K562 (cell line): ENCODE data around the gene XYLB. TPM values are rescaled to one million over a fixed set of nuclear protein-coding genes. Genes with fewer than 3 reads are reported as not detected.

Experiments
- BCOR ChIP-seq: fragments of 450-650 bp; IDR thresholded peaks from 2 replicates; pipeline ENCODE4 v1.6.1; 2016
- CHD1 ChIP-seq: fragments of 200-600 bp; sonication (generic); IDR thresholded peaks from one replicate; pipeline ENCODE4 v1.6.1; 2012; ENCODE audit warnings: mild to moderate bottlenecking, moderate library complexity, low read length, inconsistent platforms
- CXXC5 ChIP-seq: fragments of 250-450 bp; sonication (Bioruptor Pico); IDR thresholded peaks from 2 replicates; pipeline ENCODE4 v1.8.0; 2022; ENCODE audit warnings: inconsistent platforms, mild to moderate bottlenecking, moderate library complexity
- ESRRB ChIP-seq: fragments of 250-450 bp; sonication (Bioruptor Pico); IDR thresholded peaks from 2 replicates; pipeline ENCODE4 v1.5.0; 2020; ENCODE audit warnings: mild to moderate bottlenecking, moderate library complexity, borderline replicate concordance
- IFI16 ChIP-seq: fragments of 250-450 bp; sonication (Bioruptor Pico); IDR thresholded peaks from 2 replicates; pipeline ENCODE4 v2.1.2; 2022; ENCODE audit warnings: mild to moderate bottlenecking, inconsistent platforms
- ILK ChIP-seq: fragments of 450-650 bp; IDR thresholded peaks from 2 replicates; pipeline ENCODE4 v1.6.1; 2016; ENCODE audit warnings: missing genetic modification characterization, low read depth, mild to moderate bottlenecking, missing compliant biosample characterization, moderate library complexity, borderline replicate concordance
- KLF1 ChIP-seq: fragments of 450-650 bp; IDR thresholded peaks from 2 replicates; pipeline ENCODE4 v1.6.1; 2016; ENCODE audit warnings: missing genetic modification characterization, missing compliant biosample characterization
- NFXL1 ChIP-seq: fragments of 450-650 bp; formaldehyde crosslinking; IDR thresholded peaks from 2 replicates; pipeline ENCODE4 v1.4.0; 2021; ENCODE audit warnings: mild to moderate bottlenecking
- NR3C1 ChIP-seq: sonication (generic); formaldehyde crosslinking; IDR thresholded peaks from 2 replicates; pipeline ENCODE4 v1.8.1; 2022; ENCODE audit warnings: missing genetic modification reagents
- NUFIP1 ChIP-seq: fragments of 450-650 bp; IDR thresholded peaks from 2 replicates; pipeline ENCODE4 v1.6.1; 2018; ENCODE audit not compliant: partially characterized antibody
- POLR2AphosphoS2 ChIP-seq: IDR thresholded peaks from 2 replicates; pipeline ENCODE4 v1.6.1; 2012; ENCODE audit warnings: low read length, improper control_type of control experiment
- POLR3A ChIP-seq: IDR thresholded peaks from 2 replicates; pipeline ENCODE4 v1.6.1; 2011; ENCODE audit warnings: borderline replicate concordance, mild to moderate bottlenecking, moderate library complexity; ENCODE audit not compliant: insufficient read length, insufficient read depth; ENCODE audit errors: extremely low read depth
- RBFOX2 ChIP-seq: fragments of 200-400 bp; formaldehyde crosslinking; IDR thresholded peaks from 2 replicates; pipeline ENCODE4 v1.6.1; 2017; ENCODE audit warnings: low read depth, mild to moderate bottlenecking, low read length, moderate library complexity
- SMARCC2 ChIP-seq: fragments of 450-650 bp; IDR thresholded peaks from 2 replicates; pipeline ENCODE4 v1.6.1; 2017; ENCODE audit warnings: antibody characterized with exemption, moderate library complexity, mild to moderate bottlenecking, low read depth
- ZBTB7A ChIP-seq: IDR thresholded peaks from 2 replicates; pipeline ENCODE4 v1.6.1; 2011; ENCODE audit warnings: low read depth, mild to moderate bottlenecking, low read length, moderate library complexity, borderline replicate concordance; ENCODE audit not compliant: control insufficient read depth
- ZFP1 ChIP-seq: fragments of 450-650 bp; formaldehyde crosslinking; IDR thresholded peaks from 2 replicates; pipeline ENCODE4 v1.4.0; 2020; ENCODE audit warnings: mild to moderate bottlenecking, mixed read lengths
- polyA plus RNA-seq, 8 experiments: library from polyadenylated mRNA; depleted of rRNA in 4 of 8; stranded (reverse) in 5 of 8; unstranded in 3 of 8; fragments of >200 nt; fragmentation: Nextera tagmentation in 2 of 8; fragmentation: Illumina TruSeq in 1 of 8; extraction: Ambion mirVana in 2 of 8; extraction: Trizol in 1 of 8; gene quantifications; 2 replicates each; pipeline versions ENCODE4 v1.2.1 to v1.2.3, GENCODE V29; 2011 to 2014; ENCODE audit warnings: inconsistent platforms in 1 of 8, missing spikeins in 1 of 8
- total RNA-seq, 7 experiments: library from RNA; depleted of rRNA in 6 of 7; stranded (reverse); fragments of >200 nt in 6 of 7; fragmentation: Illumina TruSeq in 2 of 7; extraction: Trizol in 2 of 7; gene quantifications; 2 replicates each; pipeline versions ENCODE4 v1.2.1 to v1.2.3, GENCODE V29; 2011 to 2021; ENCODE audit warnings: low replicate concordance in 1 of 7
- TF ChIP-seq, protein P1 (sequence below): sonication (generic); formaldehyde crosslinking; IDR thresholded peaks from 2 replicates; pipeline ENCODE4 v1.8.0; 2022; ENCODE audit warnings: mild to moderate bottlenecking, missing genetic modification reagents
- TF ChIP-seq, protein P2 (sequence below): sonication (generic); formaldehyde crosslinking; IDR thresholded peaks from 2 replicates; pipeline ENCODE4 v1.8.1; 2022; ENCODE audit warnings: missing genetic modification reagents

XYLB gene
- total and polyA plus RNA-seq, 9 of the 15 experiments (the other 6 are each of a cell fraction or from before 2014, with no cell fraction given), result 4.0 to 20.2 (median 13.2) TPM

DNA sequence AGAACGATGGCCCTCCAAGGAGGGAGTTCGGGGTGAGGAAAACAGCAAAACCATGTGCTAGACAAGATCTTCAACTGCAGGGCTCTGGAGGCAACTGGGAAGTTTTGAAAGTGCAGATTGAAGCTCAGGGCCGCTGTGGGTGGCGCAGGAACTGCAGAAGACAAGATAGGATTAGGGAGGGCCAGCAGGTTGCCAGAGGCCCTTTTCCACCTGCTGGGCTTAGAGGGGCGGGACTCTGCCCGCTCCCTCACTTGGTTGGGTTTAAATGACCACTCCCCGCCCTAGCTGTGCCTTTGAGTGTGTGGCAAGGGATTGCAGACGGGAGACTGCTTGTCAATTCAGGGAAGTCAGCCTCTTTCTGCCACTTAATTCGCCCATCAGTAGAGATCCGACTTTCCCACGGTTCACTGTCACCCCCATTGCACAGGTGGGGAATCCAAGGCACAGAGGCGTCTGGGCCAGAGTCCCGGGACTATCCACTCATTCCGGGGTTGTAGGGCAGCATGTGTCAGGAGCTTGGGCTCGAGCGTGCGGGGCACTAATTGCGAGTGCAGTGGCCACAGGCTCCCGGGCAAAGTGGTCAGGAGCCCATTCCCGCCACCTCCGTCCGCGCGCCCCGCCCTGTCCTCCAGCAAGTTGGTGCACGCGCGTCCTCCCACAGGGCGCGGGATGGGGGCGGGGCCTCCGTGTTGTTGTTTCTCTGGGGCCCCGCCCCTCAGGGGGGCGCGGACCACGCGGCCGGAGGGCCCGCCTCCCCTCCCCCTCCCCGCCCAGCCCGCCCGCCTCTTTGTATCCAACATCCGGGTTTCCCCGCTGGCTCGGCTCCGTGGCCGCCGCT lies 106.7 kb downstream of the XYLB start, which contains the start of gene ACVR2B (continued):
- TF ChIP-seq CHD1, result no peak
- TF ChIP-seq POLR2AphosphoS2, result 0 out of 2 replicates have a peak, but pooled peaks have one; percentile 41
- TF ChIP-seq ZFP1 (CRISPR knock-in tag), result no peak
- TF ChIP-seq, protein P1, sequence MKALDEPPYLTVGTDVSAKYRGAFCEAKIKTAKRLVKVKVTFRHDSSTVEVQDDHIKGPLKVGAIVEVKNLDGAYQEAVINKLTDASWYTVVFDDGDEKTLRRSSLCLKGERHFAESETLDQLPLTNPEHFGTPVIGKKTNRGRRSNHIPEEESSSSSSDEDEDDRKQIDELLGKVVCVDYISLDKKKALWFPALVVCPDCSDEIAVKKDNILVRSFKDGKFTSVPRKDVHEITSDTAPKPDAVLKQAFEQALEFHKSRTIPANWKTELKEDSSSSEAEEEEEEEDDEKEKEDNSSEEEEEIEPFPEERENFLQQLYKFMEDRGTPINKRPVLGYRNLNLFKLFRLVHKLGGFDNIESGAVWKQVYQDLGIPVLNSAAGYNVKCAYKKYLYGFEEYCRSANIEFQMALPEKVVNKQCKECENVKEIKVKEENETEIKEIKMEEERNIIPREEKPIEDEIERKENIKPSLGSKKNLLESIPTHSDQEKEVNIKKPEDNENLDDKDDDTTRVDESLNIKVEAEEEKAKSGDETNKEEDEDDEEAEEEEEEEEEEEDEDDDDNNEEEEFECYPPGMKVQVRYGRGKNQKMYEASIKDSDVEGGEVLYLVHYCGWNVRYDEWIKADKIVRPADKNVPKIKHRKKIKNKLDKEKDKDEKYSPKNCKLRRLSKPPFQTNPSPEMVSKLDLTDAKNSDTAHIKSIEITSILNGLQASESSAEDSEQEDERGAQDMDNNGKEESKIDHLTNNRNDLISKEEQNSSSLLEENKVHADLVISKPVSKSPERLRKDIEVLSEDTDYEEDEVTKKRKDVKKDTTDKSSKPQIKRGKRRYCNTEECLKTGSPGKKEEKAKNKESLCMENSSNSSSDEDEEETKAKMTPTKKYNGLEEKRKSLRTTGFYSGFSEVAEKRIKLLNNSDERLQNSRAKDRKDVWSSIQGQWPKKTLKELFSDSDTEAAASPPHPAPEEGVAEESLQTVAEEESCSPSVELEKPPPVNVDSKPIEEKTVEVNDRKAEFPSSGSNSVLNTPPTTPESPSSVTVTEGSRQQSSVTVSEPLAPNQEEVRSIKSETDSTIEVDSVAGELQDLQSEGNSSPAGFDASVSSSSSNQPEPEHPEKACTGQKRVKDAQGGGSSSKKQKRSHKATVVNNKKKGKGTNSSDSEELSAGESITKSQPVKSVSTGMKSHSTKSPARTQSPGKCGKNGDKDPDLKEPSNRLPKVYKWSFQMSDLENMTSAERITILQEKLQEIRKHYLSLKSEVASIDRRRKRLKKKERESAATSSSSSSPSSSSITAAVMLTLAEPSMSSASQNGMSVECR (CRISPR knock-in tag), result no peak
- TF ChIP-seq ILK (tag), result no peak
- no peak for TF ChIP-seq SMARCC2
- TF ChIP-seq, protein P2, sequence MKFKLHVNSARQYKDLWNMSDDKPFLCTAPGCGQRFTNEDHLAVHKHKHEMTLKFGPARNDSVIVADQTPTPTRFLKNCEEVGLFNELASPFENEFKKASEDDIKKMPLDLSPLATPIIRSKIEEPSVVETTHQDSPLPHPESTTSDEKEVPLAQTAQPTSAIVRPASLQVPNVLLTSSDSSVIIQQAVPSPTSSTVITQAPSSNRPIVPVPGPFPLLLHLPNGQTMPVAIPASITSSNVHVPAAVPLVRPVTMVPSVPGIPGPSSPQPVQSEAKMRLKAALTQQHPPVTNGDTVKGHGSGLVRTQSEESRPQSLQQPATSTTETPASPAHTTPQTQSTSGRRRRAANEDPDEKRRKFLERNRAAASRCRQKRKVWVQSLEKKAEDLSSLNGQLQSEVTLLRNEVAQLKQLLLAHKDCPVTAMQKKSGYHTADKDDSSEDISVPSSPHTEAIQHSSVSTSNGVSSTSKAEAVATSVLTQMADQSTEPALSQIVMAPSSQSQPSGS (CRISPR knock-in tag), result no peak
- 0 out of 2 replicates have a peak, but pooled peaks have one; percentile 7 for TF ChIP-seq CXXC5 (CRISPR knock-in tag)
- no peak for TF ChIP-seq IFI16 (CRISPR knock-in tag)
- peak; percentile 52; the same call in 1 of the 2 replicates for TF ChIP-seq BCOR
- TF ChIP-seq ZBTB7A, result peak; percentile 73; the same call in 1 of the 2 replicates
- 0 out of 2 replicates have a peak, but pooled peaks have one; percentile 18 for TF ChIP-seq KLF1 (tag)
- TF ChIP-seq POLR3A, result no peak
- TF ChIP-seq RBFOX2, result no peak
- TF ChIP-seq NR3C1 (CRISPR knock-in tag), result no peak
- no peak for TF ChIP-seq NFXL1 (CRISPR knock-in tag)
- TF ChIP-seq ESRRB (CRISPR knock-in tag), result no peak
- no peak for TF ChIP-seq NUFIP1
